IMR-90 (cell line): ENCODE measurements around the gene SH3RF3.

ENCODE experiments used
- CEBPB ChIP-seq: IDR thresholded peaks from 2 replicates; pipeline ENCODE4 v1.6.1; 2012; ENCODE audit warnings: low read depth, low read length, improper control_type of control experiment
- CHD1 ChIP-seq: IDR thresholded peaks from 2 replicates; pipeline ENCODE4 v1.6.1; 2012; ENCODE audit warnings: low read depth, low read length, improper control_type of control experiment
- CTCF ChIP-seq: conservative IDR thresholded peaks from 2 replicates; pipeline ENCODE4 v1.5.1; 2012; ENCODE audit warnings: mild to moderate bottlenecking, low read depth, low read length, improper control_type of control experiment
- ELK1 ChIP-seq: fragments of 150-350 bp; IDR thresholded peaks from 2 replicates; pipeline ENCODE4 v1.6.1; 2016; ENCODE audit warnings: low read depth, mild to moderate bottlenecking, low read length, moderate library complexity, borderline replicate concordance
- FOS ChIP-seq: fragments of 150-350 bp; IDR thresholded peaks from 2 replicates; pipeline ENCODE4 v1.6.1; 2016; ENCODE audit warnings: low read depth, low read length
- MAFK ChIP-seq: IDR thresholded peaks from 2 replicates; pipeline ENCODE4 v1.6.1; 2012; ENCODE audit warnings: low read depth, low read length, improper control_type of control experiment
- MXI1 ChIP-seq: IDR thresholded peaks from 2 replicates; pipeline ENCODE4 v1.6.1; 2012; ENCODE audit warnings: low read depth, mild to moderate bottlenecking, low read length, moderate library complexity, borderline replicate concordance
- POLR2A ChIP-seq: IDR thresholded peaks from 2 replicates; pipeline ENCODE4 v1.6.1; 2012; ENCODE audit warnings: mild to moderate bottlenecking, low read depth, low read length
- RFX5 ChIP-seq: IDR thresholded peaks from 2 replicates; pipeline ENCODE4 v1.8.0; 2012; ENCODE audit warnings: low read depth, mild to moderate bottlenecking, low read length, moderate library complexity
- SMC3 ChIP-seq: fragments of 150-350 bp; IDR thresholded peaks from 2 replicates; pipeline ENCODE4 v1.6.1; 2016; ENCODE audit warnings: low read depth, mild to moderate bottlenecking, antibody characterized with exemption, low read length, moderate library complexity
- USF2 ChIP-seq: fragments of 150-350 bp; IDR thresholded peaks from 2 replicates; pipeline ENCODE4 v1.6.1; 2017; ENCODE audit warnings: mild to moderate bottlenecking, antibody characterized with exemption, low read length, low read depth

GRCh38 chr2:109406301-109406700, 277.3 kb downstream of the SH3RF3 start:
- TF ChIP-seq CTCF (no peak), CEBPB (no peak), ELK1 (no peak), POLR2A (no peak), FOS (no peak), CHD1 (no peak), USF2 (no peak), MAFK (no peak), MXI1 (no peak), RFX5 (no peak), SMC3 (no peak)
